ENCODE data around the gene C2orf72. TPM values are rescaled to one million over a fixed set of nuclear protein-coding genes. Genes with fewer than 3 reads are reported as not detected.

The C2orf72 gene
- total RNA-seq, 1 experiment from 2014 or later, result not detected

- TF ChIP-seq EZH2 (IDR thresholded peaks at IDR 0.05; ENCODE audit: low read depth), result no peak
- TF ChIP-seq CTCF (conservative IDR thresholded peaks at IDR 0.05), result no peak
- peaks cover 29% of the 10 kb centered on the region for H3K4me1 ChIP-seq (replicated peaks; ENCODE audit: insufficient read depth)
- CTCF ChIA-PET, result interaction anchor here (0.5 kb wide), 2 partner anchors 10 to 220 kb away, joined by 4 to 5 read pairs; no protein-coding TSS in a partner anchor
- H3K4me2 ChIP-seq, result peak overlapping the region; percentile 44
- H3K27me3 ChIP-seq (ENCODE audit: insufficient read depth, low read depth), result no peaks in the 10 kb centered on the region
- H3K9me3 ChIP-seq (ENCODE audit: insufficient read depth, low read depth), result no peaks in the 10 kb centered on the region
- BruUV-seq (replicated peaks), result no TSS peak
- peaks cover 80% of the 10 kb centered on the region for H3K36me3 ChIP-seq (ENCODE audit: low read depth)
- peak overlapping the region; percentile 56 for H3K27ac ChIP-seq
- H3K79me2 ChIP-seq (ENCODE audit: low read depth), result peaks cover 29% of the 10 kb centered on the region
- no peak overlapping the region for H3K4me3 ChIP-seq
- H3F3A ChIP-seq (ENCODE audit: insufficient read depth, low read depth), result peaks cover 42% of the 10 kb centered on the region
- POLR2A ChIA-PET (ENCODE audit: unreplicated experiment), result interaction anchor here (0.6 kb wide), 1 partner anchor 129 kb away, joined by 3 read pairs; no protein-coding TSS in a partner anchor
- H3K9me2 ChIP-seq (ENCODE audit: insufficient read depth), result no peaks in the 10 kb centered on the region
- peak; percentile 22 to 85 for DNase-seq
- H4K20me1 ChIP-seq (ENCODE audit: insufficient read depth), result peaks cover 21% of the 10 kb centered on the region
- intact Hi-C loops (cut with micrococcal nuclease; ENCODE audit: unreplicated experiment), result no loop called here
- no peak overlapping the region for H2AFZ ChIP-seq
These were observed 31.4 kb downstream of the C2orf72 start for GRCh38 chr2:231068525-231069222.

GRCh38 chr2:231069379-231070054 is 32.2 kb downstream of the C2orf72 start:
- POLR2A ChIA-PET (ENCODE audit: unreplicated experiment), result interaction anchor here (0.6 to 0.7 kb wide), 2 partner anchors 1132 to 1247 kb away, joined by 4 to 9 read pairs; no protein-coding TSS in a partner anchor
- H3K36me3 ChIP-seq (ENCODE audit: low read depth), result peaks cover 73% of the 10 kb centered on the region
- H3K27ac ChIP-seq, result no peak overlapping the region

GRCh38 chr2:231084565-231084964 is 47.2 kb downstream of the C2orf72 start:
- Histone ChIP-seq H3K4me2 (no peak overlapping the region), H3K9me2 (ENCODE audit: insufficient read depth) (no peaks in the 10 kb centered on the region), H3K9me3 (ENCODE audit: insufficient read depth, low read depth) (0 out of 2 replicates have a peak, but pooled peaks cover 3% of the 10 kb centered on the region), H3K4me3 (no peak overlapping the region), H3K27ac (no peak overlapping the region), H2AFZ (no peak overlapping the region), H3K79me2 (ENCODE audit: low read depth) (no peaks in the 10 kb centered on the region), H4K20me1 (ENCODE audit: insufficient read depth) (no peaks in the 10 kb centered on the region; the same call in 1 of the 2 replicates), H3K36me3 (ENCODE audit: low read depth) (peaks cover 62% of the 10 kb centered on the region; the same call in 1 of the 2 replicates), H3F3A (ENCODE audit: insufficient read depth, low read depth) (no peaks in the 10 kb centered on the region), H3K4me1 (replicated peaks; ENCODE audit: insufficient read depth) (no peaks in the 10 kb centered on the region), H3K27me3 (ENCODE audit: insufficient read depth, low read depth) (no peaks in the 10 kb centered on the region)
- BruUV-seq (replicated peaks), result no TSS peak
- no peak for DNase-seq
- TF ChIP-seq CTCF (conservative IDR thresholded peaks at IDR 0.05) (no peak), EZH2 (IDR thresholded peaks at IDR 0.05; ENCODE audit: low read depth) (no peak)
- POLR2A ChIA-PET (ENCODE audit: unreplicated experiment), result no interaction called here
- intact Hi-C loops (cut with micrococcal nuclease; ENCODE audit: unreplicated experiment), result no loop called here
- CTCF ChIA-PET, result interaction anchor here (0.7 kb wide), 1 partner anchor 18 kb away, joined by 3 read pairs; no protein-coding TSS in a partner anchor

More at GRCh38 chr2:231069379-231070054, 32.2 kb downstream of the C2orf72 start:
- no peaks in the 10 kb centered on the region for H3K27me3 ChIP-seq (ENCODE audit: insufficient read depth, low read depth)
- peaks cover 20% of the 10 kb centered on the region for H3K79me2 ChIP-seq (ENCODE audit: low read depth)
- H4K20me1 ChIP-seq (ENCODE audit: insufficient read depth), result peaks cover 21% of the 10 kb centered on the region
- H3K4me1 ChIP-seq (replicated peaks; ENCODE audit: insufficient read depth), result peaks cover 29% of the 10 kb centered on the region
- H2AFZ ChIP-seq, result no peak overlapping the region
- H3F3A ChIP-seq (ENCODE audit: insufficient read depth, low read depth), result peaks cover 41% of the 10 kb centered on the region
- CTCF ChIA-PET, result interaction anchor here (0.5 to 0.6 kb wide), 2 partner anchors 11 to 245 kb away, joined by 3 to 5 read pairs; no protein-coding TSS in a partner anchor
- intact Hi-C loops (cut with micrococcal nuclease; ENCODE audit: unreplicated experiment), result no loop called here
- no peak overlapping the region for H3K4me3 ChIP-seq
- H3K4me2 ChIP-seq, result no peak overlapping the region
- DNase-seq, result no peak
- H3K9me2 ChIP-seq (ENCODE audit: insufficient read depth), result no peaks in the 10 kb centered on the region
- BruUV-seq (replicated peaks), result no TSS peak
- no peaks in the 10 kb centered on the region for H3K9me3 ChIP-seq (ENCODE audit: insufficient read depth, low read depth)
- no peak for TF ChIP-seq EZH2 (IDR thresholded peaks at IDR 0.05; ENCODE audit: low read depth)

All from PC-9 (cell line).